ENCODE results near the gene EDDM13.
"Not testable (repeated sequence)": the region's sequence is repeated elsewhere in the genome, so short reads cannot be mapped to it uniquely, and the experiment has no call there.

EDDM13 gene

GRCh38 chr19:56321989-56322440 is 49.5 kb downstream of the EDDM13 start:
- no peak for DNase-seq

GRCh38 chr19:56324436-56324835 is 51.9 kb downstream of the EDDM13 start:
- no peak for DNase-seq

- DNase-seq = no peak
Observed at GRCh38 chr19:56332695-56333094, 60.1 kb downstream of the EDDM13 start.

DNA sequence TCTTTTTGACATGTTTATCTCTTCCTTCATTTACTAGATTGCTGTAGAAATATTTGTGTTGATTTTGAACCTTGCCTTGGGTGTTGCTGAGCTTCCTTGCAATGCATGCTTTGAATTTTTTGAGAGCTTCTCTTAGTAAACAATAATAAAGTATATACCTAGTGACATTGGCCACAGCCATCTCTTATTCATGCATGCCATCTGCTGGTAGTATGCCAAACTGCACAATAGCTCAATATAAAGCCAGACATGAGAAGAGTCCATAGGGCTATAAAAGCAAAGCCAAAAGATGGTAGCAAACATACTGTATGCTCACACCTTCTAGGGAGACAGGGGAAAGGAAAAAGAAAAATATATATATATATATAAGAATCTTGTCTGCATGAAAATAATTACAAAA is 61.0 kb downstream of the EDDM13 start:
- peak; percentile 29 for DNase-seq

- DNase-seq = not testable (repeated sequence)
Observed at GRCh38 chr19:56335371-56335770, 62.8 kb downstream of the EDDM13 start.

GRCh38 chr19:56337077-56337476 is 64.5 kb downstream of the EDDM13 start:
- DNase-seq = not testable (repeated sequence)

DNA sequence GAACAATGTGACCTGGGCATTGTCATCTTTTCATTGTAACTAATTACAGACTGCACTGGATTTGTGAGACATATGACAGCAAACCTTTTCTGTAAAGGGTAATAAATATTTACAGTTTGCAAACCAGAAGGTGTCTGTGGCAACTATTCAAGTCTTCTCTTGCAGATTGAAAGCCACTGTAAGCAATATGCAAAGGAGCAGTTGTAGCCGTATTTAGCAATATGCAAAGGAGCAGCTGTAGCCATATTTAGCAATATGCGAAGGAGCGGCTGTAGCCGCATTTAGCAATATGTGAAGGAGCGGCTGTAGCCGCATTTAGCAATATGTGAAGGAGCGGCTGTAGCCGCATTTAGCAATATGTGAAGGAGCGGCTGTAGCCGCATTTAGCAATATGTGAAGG is 66.5 kb downstream of the EDDM13 start:
- not testable (repeated sequence) for DNase-seq

GRCh38 chr19:56341948-56342347 is 69.4 kb downstream of the EDDM13 start:
- no peak for DNase-seq

GRCh38 chr19:56347163-56347778 is 74.7 kb downstream of the EDDM13 start:
- DNase-seq = no peak

DNA sequence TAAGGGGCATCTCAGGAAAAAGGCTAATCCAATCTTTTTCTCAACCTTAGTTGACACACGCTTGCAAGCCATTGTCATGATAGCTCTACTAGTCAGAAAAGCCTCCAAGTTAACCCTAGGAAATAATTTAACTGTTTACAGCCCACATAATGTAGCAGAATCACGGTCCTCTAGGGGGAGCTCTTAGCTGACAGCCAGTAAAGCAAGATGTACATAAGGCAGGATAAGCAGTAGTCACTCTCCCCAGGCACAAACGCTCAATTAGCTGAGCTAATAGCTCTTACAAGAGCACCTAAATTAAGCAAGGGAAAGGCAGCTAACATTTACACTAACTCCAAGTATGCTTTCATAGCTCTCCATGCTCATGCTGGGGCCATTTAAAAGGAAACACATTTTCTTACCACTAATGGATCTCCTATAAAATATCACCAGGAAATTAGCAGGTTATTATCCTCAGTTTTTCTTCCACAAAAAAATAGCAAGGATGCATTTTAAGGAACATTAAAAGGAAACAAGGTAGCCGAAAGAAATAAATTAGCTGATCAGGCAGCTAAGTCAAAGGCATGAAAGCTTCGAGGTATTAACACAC is 75.8 kb downstream of the EDDM13 start:
- DNase-seq = no peak

DNA sequence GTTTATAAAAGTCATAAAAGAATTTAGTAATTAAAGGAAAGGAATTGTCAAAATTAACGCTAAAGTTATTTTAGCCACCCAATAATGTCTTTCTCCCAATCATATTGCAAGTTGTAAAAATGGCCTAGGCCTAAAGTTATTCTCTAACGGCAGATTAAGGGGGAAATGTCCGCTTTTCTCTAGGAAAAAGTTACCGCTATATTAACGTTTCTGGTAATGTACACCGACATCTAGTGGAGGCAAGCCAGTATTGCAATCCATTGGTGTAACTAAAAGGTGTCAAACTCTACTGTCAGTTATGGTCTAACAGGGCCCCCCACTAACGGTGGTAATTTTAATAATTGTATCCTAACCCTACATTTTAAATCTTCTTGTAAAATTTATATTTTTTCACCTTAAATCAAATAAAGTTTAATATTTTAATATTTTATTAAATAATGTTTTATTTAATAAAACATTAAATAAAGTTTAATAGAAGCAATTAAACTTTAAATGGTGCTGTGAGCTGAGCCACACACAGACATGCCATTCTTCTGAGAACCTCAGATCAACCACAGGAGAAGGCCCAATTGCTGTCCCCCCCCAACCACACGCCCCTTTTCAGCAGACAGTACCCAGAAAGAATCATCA is 78.0 kb downstream of the EDDM13 start:
- peak; percentile 34 for DNase-seq

DNA sequence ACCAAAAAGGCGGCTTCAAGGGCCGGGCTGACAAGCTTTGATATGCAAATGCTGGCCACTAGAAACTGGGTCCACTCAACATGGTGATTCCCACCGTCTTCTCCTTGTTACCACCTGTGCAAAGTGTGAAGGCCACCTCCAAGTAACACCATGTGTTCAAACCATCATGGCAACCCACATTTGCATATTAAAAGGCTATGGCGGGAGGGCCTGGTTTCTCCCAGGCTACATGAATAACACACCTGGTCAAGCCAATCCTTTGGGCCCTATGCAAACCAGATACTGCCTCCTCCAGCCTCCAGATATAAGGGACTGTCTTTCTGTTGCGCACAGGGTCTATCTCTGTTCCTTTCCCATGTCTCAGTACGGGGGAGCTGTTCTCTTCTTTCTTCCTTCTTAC is 78.7 kb downstream of the EDDM13 start:
- no peak for DNase-seq

DNA sequence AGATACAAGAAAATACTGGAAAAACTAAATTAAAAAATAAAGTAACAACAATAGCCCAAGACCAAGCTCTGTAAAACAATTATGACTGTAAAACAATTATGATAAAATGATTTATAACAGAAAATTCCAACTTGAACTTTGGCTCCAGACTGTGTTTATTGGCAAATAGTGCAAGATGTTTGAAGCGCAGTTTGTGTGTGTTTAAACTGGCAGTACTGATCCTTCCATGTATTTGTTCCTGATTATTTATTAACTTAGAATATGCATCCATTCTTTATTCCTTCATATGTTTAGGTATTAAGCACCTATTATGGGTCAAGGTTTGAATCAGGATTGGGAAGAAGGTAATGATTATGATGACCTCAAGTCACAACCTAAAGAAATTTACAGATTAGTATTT is 83.0 kb downstream of the EDDM13 start:
- DNase-seq = no peak

DNA sequence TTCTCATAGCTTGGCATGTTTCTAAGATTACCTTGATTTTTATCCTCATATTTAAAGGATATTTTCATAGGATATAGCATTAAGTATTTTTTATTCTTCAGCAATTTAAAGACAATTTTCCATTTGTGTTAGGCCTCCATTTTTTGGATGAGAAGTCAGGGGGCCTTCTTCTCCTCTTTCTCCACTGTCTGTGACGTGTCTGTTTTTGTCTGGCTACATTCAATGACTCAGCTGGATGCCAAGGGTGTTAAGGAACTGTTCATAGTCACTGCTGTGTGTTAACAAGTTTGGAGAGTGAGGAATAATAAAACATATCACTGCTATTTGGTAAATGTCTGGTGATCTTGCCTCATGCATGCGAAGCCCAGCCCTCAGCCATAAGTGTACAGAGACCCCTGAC is 84.4 kb downstream of the EDDM13 start:
- DNase-seq = no peak
